Measurements from ENCODE around the gene CCNI2.

The CCNI2 gene, protein sequence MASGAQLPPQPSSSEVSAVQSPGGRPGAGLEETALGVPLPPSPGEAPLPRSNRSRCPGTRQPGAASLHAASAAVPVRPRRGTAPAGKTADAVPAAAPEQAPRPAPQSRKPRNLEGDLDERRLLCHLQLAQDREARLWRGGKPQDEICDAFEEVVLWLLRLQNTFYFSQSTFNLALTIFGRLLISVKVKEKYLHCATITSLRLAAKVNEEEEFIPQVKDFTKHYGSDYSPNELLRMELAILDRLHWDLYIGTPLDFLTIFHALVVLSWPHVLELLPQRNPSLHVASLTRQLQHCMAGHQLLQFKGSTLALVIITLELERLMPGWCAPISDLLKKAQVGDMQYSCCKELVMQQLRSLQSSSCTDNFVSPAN

GRCh38 chr5:132746954-132747615 is at the start of gene CCNI2:
TSS of gene CCNI2 (plus strand) at chr5:132747426. CDS start at chr5:132747496, 70 bp downstream.
- DNase-seq (ENCODE audit: low spot score): peak; percentile 72

- no peak for DNase-seq (ENCODE audit: low spot score)
Observed at GRCh38 chr5:132704875-132705274, 42.4 kb upstream of the CCNI2 start.

- no peak for DNase-seq (ENCODE audit: low spot score)
Observed at GRCh38 chr5:132708645-132709044, 38.6 kb upstream of the CCNI2 start.

GRCh38 chr5:132714456-132715307 is 32.5 kb upstream of the CCNI2 start:
- no peak for DNase-seq (ENCODE audit: low spot score)

DNA sequence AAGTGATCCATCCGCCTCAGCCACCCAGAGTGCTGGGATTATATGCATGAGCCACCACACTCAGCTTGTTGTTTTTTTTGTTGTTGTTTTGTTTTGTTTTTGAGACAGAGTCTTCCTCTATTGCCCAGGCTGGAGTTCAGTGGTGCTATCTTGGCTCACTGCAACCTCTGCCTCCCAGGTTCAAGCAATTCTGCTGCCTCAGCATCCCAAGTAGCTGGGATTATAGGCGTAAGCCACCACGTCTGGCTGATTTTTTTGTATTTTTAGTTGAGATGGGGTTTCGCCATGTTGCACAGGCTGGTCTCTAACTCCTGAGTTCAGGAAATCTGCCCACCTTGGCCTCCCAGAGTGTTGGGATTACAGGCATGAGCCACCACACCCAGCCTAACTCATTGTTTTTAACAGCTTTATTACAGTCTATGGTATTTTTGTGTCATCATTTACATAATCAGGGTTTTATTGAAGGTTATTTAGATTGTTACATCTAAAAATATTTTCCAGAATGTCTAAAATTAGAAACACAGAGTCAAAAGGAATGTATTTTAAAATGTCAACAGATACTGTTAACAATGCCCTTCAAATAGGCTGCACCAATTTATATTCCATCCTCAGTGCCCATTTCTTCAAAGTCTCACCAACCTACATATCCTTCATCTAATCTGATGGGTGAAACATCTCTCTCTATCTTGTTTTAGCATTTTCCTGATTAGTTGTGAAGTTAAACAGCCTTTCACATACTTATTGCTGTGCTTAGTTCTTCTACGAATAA is 28.5 kb upstream of the CCNI2 start:
- no peak for DNase-seq (ENCODE audit: low spot score)

DNA sequence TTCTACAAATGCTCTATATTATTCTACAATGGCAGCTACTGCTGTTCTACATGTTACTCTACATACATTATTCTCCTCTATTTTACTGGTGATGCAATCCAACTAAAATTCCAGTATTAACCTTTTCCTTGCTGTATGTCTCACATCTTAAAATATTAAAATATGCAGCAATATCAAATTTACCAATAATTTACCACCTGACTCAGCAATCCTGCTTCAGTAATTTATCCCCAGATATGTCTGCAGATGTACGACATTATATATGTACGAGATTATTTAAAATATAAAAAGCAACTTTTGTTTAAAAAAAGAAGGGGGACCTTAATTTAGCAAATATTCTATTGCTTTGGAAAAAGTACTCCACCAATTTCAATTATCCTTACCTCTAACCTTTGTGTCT is 21.5 kb upstream of the CCNI2 start:
- no peak for DNase-seq (ENCODE audit: low spot score)

- DNase-seq (ENCODE audit: low spot score): no peak
Observed at GRCh38 chr5:132729896-132730295, 17.3 kb upstream of the CCNI2 start.

GRCh38 chr5:132733499-132734148 is 13.6 kb upstream of the CCNI2 start:
- no peak for DNase-seq (ENCODE audit: low spot score)

GRCh38 chr5:132734687-132735086 is 12.5 kb upstream of the CCNI2 start:
- no peak for DNase-seq (ENCODE audit: low spot score)

DNA sequence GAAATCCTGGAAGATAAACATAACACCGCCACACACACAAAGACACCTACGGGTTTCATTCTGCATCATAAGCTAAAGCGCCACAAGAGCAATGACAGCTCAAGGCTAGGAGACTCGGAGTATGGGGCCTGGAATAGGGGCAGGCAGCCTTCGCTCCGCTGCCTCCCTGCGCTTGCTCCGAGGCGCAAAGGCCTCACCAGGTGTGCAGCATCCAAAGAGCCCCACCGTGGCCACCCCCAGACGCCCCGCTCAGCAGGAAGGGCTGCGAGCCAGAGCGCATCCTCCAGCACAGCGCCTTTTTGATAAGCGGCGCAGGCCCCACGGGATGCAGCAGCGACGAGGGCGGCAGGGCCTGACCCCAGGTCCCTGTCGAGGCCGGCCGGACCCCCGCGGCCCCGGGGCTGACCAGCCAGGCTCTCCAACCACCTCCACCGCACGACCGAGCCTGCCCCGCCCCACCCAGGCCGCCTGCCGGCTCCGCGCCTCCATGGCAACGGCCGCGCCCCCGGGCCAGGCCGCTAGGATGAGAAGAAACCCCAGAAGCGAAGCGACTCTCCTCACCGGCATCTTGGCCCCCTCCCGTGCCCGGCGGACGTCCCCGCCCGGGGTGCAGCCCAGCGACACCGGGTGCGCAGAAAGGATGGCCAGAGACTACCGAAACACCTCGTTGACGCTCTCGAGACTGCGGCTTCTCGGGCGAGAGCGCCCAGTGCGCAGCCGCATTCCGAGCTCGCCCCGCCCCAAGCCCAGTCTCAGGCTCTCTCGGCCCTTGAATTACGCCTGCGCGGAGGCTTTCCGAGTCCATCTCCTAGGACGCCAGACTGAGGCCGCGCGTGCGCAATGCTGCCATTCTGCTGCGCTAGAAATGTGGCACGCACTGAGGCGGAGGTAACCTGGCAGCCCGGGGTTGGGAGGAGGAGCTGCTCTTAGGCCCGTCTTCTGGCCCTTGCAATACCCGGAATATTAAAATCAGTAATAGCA is 10.1 kb upstream of the CCNI2 start, which contains the start of gene KIF3A:
Gene KIF3A, minus strand, starts transcription at position 694 of the 981 bp plus-strand sequence. Its CDS starts 127 bp downstream, at position 567.
- DNase-seq (ENCODE audit: low spot score): peak; percentile 100

DNA sequence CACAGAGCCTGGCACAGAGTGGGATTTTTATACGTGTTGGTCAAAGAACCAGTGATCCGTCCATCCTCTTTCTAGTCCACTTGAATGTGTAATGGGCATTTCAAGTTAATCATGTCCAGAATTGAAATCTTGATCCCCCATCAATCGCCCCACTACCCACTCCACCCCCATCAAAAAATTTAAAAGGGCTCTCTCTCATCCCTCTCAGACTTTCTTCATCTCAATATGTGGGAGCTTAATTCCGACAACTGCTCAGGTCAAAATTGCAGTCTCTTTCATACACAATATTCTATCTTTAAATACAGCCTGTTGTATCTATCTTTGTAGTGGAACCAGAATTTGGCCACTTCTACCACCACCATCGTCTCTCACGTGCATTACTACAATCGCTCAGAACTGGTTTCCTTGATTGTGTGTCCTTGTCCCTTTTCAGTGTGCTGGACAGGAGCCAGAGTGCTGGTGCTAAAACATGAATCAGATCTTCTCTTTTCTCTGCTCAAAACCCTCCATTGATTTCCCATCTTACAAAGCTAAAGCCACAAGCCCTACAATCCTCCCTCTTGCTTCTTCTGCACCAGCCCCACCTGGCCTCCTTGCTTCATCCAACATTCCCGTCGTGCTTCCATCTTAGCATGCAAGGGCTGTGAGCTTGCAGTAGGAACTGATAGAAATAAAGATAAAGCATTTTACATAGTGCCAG is 9.1 kb upstream of the CCNI2 start:
- no peak for DNase-seq (ENCODE audit: low spot score)

- DNase-seq (ENCODE audit: low spot score): no peak
Observed at GRCh38 chr5:132739232-132739631, 8.0 kb upstream of the CCNI2 start.

DNA sequence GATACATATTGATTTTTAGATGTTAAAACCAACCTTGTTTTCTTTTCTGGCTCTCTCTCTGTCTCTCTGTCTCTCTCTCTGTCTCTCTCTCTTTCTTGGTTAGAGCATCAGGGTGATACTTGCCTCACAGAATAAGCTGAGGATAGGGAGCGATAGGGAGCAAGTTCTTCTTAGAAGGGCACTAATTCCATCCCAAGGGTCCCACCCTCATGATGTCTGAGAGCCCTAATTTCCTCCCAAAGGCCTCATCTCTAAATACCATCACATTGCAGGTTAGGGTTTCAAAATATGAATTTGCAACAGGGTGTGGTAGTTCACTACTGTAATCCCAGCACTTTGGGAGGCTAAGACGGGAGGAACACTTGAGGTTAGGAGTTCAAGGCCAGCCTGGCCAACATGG is 5.1 kb upstream of the CCNI2 start:
- DNase-seq (ENCODE audit: low spot score): no peak

- DNase-seq (ENCODE audit: low spot score): no peak
Observed at GRCh38 chr5:132742626-132743025, 4.6 kb upstream of the CCNI2 start.

DNA sequence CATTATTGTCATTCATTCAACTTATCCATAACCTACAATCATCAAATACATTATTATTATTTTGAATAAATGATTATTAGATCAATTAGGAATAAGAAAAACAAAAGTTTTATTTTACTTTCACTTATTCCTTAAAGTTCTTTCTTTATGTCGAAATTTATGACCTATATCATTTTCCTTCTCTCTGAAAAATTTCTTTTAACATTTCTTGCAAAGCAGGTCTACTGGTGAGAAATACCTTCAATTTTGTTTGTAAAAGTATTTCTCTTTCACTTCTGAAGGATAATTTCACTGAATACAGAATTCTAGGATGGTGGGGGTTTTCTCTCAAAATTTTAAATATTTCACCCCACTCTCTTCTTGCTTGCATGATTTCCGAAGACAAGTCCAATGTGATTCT is 2.6 kb upstream of the CCNI2 start:
- no peak for DNase-seq (ENCODE audit: low spot score)

DNA sequence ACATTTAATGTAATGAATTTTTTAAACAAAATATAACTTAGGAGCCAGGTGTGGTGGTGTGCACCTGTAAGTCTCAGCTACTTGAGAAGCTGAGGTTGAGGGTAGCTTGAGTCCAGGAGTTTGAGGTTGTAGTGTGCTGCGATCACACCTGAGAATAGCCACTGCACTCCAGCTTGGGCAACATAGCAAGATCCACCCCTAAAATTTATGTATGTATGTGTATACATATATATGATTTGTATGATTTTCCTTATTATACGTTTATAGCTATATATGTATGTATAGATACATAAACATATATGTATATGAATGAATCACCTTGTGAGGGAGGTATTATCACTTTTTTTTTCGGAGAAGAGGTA is 653 bp upstream of the CCNI2 start:
- no peak for DNase-seq (ENCODE audit: low spot score)

GRCh38 chr5:132747616-132748440 is 602 bp downstream of the CCNI2 start:
- peak; percentile 48 for DNase-seq (ENCODE audit: low spot score)

GRCh38 chr5:132748522-132749000 is 1.3 kb downstream of the CCNI2 start:
- no peak for DNase-seq (ENCODE audit: low spot score)
